SK-N-DZ (cell line): ENCODE measurements around the gene NT5DC1.

ENCODE experiments used
- DNase-seq: peaks from one replicate; pipeline ENCODE4 v3.0.0-alpha.2; 2015; ENCODE audit warnings: low spot score

NT5DC1 gene

DNA sequence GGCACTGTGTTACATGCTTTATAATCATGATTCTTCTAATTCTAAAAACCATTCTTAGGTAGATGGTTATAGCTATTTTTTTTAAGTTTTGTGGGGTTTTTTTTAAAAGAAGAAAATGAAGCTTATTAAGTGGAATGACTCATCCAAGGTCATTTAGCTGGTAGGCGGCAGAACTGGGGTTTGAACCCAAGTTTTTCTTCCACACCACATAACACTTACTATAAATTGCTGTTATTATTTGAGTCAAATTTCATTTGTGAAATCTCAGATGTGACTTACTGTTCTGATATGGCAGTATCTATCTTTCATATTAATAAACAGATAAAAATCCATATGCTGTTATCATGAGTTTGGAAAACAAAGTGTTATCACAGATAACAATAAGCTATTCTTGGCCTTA is 35.7 kb downstream of the NT5DC1 start:
- no peak for DNase-seq

DNA sequence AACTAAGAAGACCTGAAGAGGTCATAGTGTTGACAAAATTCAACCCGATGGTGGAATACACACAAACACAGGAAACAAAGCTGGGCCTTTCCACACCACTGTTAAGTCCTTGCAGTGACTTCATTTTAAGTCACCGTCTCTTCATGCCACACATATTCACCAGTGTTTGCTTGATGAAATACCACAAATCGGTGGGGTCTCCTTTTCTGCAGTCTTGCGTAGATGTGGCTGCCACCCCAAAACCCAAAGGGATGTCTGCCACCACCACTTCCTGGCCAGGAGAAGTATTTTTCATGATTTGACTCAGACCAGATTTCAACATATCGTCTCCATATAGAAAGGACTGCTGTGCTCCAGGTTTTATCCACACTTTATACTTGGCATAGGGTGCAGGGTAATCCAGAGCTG is 36.3 kb downstream of the NT5DC1 start:
- no peak for DNase-seq

DNA sequence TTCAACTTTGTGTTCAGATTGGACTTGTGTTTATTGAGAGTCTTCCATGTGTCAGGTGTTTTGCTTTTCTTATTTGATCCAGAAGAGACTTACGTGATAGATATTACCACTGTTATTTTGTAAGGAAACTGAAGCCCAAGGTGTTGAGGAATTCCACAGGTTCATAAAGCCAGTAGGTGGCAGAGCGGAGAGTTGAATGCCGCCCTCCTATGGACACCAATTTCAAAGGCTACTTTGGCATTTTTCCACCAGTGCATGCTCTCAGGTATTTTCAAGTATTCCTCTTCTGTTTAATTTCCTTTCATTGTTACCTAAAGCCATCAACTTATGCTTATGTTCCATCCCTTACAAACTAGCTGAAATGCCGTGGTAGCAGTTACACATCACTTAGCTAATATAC is 39.3 kb downstream of the NT5DC1 start:
- no peak for DNase-seq

DNA sequence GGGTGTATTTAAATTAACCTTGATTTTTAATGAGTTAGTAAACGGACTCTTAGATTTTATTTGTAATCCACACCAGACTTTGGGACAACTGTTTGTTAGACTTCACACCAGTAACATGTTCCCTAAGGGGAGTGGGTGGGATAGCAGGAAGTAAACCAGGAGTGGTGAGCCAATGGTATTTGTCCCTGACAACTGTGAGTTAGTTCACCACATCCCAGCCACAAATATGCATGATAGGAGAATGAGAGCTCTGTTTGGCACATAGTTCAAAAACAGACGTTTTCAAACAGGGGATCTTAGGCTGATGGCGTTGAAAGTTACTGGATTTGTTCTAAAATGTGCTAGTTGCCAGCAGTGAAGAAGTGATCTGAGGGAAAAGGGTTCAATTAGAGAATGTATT is 44.0 kb downstream of the NT5DC1 start:
- no peak for DNase-seq

DNA sequence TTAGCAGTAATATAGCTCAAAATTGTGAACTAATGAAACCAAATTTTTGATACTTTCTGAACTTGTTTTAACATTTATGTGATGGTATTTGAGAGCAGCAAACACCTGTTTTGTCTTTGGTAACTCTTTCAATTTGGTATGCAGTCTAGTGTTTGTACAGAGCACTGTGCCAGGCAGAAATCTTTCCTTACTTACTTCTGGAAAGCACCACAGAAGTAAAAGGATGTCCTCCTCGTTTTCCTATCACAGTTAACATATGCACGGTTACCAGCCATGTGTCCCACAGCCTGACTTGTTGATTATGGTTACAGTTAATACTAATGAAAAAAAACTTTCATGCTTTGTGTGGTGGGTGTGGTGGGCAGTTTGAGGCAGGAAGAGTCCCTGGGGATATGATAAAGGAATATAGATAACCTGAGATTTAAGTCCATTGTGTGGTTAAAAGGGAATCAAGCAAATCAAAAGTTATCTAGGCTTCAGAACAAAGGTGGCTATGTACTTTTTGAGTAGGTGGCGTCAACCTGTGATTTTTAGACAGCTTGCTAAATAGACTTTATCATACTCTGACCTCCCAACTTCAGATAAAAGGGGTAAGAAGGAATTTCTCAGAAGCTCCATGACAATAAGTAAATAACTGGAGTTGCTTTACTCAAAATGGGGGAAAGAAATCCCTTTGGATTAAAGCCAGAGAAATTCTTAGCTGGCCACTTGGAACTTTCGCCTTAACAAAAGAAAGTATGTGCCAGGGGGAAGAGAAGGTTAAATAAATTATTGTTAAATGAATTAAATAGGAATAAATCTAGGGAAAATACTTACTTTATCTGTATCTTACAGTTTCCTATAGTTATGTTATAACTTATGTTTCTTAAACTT is 45.4 kb downstream of the NT5DC1 start:
- DNase-seq = no peak

DNA sequence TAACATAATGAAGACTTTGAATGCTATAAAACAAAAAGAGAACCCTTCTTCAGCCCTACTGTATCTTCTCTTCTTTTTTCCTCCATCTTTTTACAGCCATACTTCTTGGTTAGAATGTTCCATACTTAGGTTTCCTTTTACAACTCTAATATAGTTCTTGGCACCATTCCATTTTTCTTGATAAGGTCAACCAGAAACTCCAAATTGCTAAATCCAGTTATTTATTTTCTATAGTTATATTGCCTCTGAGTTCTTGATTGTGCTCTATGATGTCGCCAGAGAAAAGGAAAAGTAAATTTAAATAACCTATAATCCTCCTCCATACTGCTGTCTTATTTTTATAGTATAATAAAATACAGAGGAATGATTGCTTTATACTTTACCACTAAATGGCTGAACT is 52.0 kb downstream of the NT5DC1 start:
- DNase-seq = no peak

DNA sequence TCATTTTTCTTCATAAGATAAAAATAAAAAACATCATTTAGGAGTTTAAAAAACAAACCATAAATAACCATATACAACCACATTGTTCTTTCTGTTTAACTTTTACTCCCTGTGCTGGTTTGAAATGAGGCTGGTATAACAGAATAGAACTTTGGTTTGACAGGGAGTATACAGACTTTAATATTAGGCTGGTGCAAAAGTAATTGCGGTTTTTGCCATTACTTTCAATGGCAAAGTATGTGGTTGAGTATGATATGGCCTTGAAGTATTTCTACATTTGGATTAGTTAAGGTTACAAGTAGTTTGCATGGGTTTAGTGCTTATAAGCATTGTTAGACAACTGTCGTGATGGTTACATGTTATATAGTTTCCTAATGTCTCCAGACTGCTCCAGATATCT is 54.2 kb downstream of the NT5DC1 start:
- no peak for DNase-seq

DNA sequence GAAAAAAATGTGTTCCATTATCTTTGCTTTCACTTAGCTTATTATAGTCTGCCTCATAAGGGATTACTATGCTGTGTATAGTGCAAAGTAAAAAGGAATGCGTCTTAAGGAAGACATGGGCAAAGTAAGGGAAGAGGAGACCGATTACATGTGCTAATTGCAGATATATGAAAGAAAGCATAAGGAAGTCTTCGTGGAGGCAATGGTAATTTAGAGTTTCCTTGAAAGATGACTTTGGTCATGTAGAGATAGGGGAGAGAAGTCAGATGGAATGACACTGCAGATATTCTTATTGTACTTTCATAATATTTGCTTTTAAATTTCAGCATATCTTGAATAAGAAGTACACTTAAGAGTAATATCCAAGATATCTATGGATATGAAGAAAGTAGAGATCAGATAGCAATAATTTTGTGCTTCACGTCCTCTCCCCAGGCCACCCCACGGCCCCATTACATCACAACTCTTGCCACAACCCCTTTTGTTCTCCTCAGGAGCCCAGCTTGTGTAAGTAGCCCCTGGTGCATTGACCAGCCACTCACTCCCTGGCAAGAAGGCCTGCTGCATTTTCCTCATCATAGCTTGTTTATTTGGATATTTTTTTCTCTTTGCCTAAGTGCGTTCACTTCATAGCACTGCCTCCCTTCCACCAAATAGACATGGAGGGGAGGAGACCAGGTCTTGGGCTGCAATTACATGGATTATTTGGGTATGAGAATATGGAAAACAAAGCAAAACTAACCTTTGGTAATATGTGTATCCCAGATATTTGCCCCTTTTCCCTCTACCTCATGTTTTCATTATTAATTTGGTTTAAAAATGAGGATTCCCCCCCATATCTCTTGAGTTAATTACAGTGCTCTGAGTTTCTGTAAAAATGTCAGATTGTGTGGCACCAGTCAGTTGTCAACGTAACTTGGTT is 56.0 kb downstream of the NT5DC1 start:
- DNase-seq = no peak

DNA sequence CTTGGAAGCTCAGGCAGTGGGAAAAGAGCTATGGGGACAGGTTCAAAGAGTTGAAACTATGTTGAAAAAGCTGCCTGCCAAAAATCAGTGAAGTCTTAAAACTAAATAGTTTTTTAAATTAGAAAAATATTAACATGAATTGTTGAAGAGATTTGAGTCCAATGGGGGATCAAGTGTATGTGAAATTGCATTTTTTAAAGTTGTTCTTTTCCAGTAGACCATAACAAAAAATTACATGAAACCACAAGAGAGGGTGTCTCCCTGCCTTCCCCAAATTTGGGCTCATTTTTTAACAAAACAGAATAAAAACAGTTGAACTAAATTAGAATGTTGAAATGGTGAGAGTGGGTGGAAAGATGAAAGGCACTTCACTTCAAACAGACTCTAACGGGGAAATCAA is 56.7 kb downstream of the NT5DC1 start:
- DNase-seq = no peak

DNA sequence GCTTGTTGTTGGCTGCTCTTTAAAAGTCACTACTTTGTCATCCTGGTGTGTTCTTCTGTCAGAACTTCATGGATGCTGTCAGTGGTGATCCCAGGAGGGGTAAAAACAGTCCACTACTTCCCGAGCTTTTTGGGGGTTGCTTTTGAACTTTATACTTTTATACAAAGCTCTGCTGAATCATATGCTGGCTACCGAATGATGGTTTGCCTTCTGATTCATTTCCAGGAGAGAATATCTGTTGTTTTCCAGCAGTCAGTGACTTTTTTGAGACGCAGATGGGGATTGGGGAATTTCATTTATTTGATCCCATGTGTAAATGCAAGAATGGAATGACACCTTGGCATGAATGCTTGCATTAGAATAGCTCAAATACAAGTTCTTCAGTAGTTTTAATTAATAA is 58.0 kb downstream of the NT5DC1 start:
- no peak for DNase-seq

DNA sequence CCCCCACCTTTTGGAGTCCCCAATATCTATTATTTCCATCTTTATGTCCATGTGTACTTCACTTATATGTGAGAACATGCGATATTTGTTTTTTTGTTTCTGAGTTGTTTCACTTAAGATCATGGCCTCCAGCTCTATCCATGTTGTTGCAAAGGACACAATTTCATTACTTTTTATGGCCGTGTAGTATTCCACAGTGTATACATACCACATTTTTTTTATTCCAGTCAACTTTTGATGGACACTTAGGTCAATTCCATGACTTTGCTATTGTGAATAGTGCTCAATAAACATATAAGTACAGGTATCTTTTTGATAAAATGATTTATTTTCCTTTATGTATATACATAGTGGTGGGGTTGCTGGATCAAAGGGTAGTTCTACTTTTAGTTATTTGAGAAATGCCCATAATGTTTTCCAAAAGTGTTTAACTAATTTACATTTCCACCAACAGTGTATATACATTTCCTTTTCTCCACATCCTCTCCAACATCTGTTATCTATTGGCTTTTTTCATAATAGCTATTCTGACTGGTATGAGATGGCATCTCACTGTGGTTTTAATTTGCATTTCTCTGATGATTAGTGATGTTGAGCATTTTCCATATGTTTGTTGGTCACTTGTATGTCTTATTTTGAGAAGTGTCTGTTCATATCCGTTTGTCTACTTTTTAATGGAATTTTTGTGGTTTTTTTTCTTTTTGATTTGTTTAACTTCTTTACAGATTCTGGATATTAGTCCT is 59.3 kb downstream of the NT5DC1 start:
- no peak for DNase-seq

DNA sequence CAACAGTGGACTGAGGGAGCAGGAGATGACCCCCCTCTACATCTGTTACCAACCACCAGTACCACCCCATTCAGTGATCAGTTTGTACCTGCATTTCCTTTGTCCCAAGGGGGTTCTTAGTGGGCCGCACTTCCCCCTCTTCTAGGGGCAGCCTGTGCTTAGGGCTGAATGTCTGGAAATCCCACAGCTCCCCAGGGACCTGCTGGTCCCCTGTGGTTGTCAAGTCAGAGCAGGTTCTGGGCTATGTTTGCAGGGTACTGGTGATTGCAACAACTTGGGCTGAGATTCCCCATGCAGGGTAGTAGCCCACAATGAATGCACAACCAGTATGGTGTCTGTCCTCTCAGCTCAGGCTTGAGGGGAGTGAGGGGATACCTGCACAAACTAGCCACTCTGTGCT is 64.9 kb downstream of the NT5DC1 start:
- DNase-seq = no peak

DNA sequence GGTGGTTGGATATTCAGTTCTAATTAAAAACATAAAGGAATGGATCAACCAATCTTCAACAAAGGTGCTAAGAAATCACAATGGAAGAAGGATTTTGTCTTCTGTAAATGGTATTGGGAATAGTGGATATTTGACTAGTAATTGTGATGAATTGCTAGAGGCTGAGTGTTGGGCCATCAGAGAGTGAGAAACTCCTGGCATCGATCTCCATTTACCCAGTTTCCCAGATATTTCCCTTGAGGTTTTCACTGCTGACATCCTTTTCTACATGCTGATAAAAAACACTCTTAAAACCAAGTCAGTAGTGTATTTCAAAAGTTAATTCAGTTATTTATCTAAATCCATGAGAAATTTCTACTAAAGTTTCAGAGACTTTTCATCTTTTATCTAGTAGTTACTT is 65.7 kb downstream of the NT5DC1 start:
- DNase-seq = no peak

DNA sequence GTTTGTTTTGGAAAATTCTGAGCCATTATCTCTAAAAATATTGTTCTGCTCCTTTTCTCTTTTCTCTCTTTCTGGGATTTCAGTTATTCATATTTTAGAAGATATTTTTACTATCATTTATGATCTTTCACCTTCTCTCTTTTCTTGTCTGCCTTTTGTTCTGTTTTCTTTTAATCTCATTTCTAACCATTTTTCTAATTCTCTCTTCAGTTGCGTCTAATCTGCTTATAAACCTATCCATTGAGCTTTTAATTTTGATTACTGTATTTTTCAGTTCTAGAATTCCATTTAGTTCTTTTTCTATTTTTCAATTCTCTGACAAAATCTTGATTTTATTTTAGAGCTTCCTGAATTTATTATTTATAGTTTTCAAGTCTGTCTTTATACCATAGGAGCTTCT is 67.5 kb downstream of the NT5DC1 start:
- no peak for DNase-seq

DNA sequence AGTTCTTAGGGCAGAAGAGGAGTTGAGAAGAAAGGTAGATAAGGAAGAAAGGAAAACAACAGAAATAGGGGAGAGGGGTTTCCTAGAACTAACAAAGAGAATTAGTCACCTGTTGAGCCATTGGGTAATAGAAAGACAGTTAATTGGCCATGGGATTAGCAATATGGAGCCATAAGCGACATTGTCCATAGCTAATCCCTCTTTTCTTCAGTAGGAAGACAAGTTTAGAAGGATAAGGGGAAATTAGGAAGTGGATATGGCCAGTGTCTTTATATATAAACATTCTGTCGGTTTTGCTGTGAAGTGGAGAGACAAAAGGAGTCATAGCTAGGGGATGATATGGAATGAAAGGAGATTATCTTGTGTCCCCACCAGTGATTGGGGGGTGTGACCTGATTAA is 69.2 kb downstream of the NT5DC1 start:
- no peak for DNase-seq

DNA sequence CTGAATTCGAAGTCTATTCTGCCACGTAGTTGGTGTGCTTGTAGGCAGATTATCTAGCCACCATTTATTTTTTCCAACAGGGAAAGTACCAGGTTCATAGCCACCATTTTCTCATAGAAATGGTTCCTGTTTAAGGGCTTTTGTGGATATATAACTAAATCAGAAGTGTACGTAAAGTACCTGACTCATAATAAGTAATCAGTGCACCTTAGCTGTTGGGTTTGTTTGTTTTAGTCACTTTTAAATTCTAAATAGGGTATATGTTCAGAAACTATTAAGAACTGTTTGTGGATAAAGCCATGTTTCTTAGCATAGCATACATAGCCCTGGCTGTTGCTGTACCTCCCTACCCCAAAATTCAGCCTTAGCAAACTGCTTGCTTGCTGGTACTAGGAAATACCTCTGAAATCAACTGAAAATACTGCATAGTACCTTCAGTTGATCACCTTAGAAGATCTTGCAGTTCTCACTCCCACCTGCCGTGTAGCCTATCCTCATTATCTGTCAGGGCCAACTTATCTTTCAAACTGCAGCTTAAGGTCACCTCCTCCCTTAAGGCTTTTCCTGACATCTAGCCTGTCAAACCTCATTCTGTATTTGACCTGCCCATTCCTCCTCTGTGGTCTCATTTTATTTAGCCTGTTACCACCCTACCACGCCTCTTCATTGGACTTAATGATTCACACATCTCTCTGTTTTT is 69.9 kb downstream of the NT5DC1 start:
- no peak for DNase-seq

DNA sequence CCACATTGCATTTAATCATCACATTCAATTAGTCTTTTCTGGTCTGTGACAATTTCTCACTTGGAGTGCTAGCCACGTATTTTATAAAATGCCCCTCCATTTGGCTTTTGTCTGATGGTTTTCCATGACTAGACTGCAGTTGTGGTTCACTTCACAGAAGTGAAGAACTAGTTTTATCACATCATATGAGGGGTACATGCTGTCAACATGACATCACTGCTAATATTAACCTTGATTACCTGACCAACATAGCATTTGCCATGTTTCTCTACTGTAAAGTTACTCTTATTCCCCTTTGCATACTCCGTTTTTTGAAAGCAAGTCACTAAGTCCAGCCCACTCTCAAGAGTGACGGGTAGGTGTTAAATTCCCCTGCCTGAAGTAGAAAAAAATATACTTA is 73.3 kb downstream of the NT5DC1 start:
- DNase-seq = no peak

DNA sequence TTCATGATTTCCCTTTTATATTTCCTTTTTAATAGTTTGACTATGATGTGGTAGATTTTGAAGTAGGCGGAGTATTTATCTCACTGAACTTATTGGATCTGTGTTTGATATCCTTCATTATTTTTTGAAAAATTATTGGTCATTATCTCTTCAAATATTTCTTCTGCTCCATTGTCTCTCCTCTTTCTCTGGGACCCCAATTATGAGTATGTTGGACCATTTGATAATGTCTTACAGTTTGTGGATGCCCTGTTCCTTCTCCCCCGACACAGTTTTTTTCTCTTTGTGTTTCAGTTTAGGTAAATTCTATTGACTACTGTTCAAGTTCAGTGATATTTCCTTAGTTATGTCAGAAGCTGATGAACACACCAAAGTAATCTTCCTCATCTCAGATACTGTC is 74.7 kb downstream of the NT5DC1 start:
- DNase-seq = no peak

DNA sequence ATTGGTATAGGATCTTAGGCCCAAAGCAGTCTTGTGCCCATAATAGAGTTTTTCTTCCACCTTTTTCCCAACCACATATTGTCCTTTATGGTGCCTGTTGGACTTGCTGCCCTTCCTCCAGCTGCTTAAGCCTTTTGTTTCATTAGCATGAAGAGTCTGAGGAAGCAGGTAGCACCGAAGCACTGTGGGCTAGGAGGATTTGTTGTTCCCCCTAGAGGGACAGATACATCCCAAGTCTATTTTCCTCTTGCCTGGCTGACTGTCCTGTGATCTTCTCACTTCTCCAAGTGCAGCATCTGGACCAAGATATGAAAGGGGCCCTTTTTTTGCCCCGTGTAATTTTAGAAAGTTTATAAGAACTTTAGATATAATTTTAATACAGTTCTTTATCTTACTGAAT is 75.9 kb downstream of the NT5DC1 start:
- no peak for DNase-seq

DNA sequence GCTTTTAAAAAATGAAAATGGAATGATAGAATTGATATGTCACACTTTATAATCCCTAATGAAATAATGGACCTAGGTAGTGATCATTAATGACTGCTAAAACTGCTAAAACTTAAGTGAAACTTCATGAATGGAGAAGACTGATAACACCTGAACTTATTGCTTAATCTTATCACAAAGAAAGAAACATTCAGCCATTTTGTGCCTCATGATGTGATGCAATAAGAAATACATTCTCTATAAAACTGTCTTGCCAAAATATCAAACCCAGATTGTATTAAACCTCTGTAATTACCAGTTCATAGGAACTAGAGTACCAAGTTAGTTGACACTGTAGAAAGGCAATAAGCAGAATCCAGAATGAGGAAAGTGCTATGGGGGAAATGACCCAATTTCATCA is 79.7 kb downstream of the NT5DC1 start:
- DNase-seq = no peak

DNA sequence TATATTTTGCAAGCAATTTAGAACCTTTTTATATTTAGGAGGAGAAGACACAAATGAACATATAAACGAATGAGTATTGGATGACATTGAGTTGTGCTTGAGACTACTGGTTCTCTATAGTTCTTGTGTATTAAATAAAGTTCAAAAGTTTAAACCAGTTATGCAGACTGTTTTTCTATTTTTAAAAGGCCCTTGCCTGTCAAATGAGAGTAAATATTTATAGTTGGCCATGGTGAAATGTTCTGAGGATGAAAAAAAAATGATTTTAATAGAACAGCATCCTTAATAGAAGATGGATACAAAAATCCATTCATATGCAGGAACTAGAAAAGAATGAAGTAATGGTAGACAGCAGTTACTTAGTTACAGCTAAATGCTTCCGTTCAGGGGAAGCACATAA is 88.8 kb downstream of the NT5DC1 start:
- no peak for DNase-seq

DNA sequence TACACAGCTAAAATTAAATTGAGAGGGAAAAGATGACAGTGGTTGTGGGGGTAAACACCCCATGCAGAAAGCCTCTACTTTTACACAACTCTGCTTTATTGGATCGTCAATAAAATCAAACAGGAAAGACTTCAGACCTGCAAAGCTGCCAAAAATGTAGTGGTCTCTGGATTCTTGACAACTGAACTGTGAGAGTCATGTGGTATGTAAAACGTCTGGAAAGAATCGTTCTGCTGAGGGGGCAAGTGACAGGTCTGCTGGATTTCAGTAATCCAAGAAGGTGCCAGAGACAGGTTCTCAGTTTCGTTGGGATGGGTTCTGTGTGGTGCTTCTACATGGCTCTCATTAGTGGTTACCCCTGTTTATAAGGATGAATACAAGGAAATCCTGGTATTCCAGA is 89.9 kb downstream of the NT5DC1 start:
- DNase-seq = no peak
